DOHH2 (cell line): ENCODE data around the gene TM4SF5.

Experiments
- H3F3A ChIP-seq: fragments of 200-600 bp; sonication (generic), shearing (Covaris generic); 2 replicates; pipeline ENCODE4 v1.6.0; 2016; ENCODE audit warnings: antibody characterized with exemption, mild to moderate bottlenecking; ENCODE audit not compliant: control insufficient read depth, insufficient read depth
- H3K27ac ChIP-seq: fragments of 200-600 bp; sonication (generic); 2 replicates; pipeline ENCODE4 v1.5.1; 2014; ENCODE audit warnings: low read depth, mild to moderate bottlenecking, low read length, moderate library complexity
- H3K27me3 ChIP-seq: fragments of 200-600 bp; sonication (generic); 2 replicates; pipeline ENCODE4 v1.6.1; 2014; ENCODE audit warnings: mild to moderate bottlenecking, low read length, mixed read lengths; ENCODE audit not compliant: control insufficient read depth
- H3K36me3 ChIP-seq: fragments of 200-600 bp; sonication (generic); 2 replicates; pipeline ENCODE4 v1.6.1; 2014; ENCODE audit warnings: mild to moderate bottlenecking, low read length, moderate library complexity, mixed read lengths; ENCODE audit not compliant: control insufficient read depth
- H3K4me1 ChIP-seq: fragments of 200-600 bp; sonication (generic); 2 replicates; pipeline ENCODE4 v1.6.1; 2014; ENCODE audit warnings: mild to moderate bottlenecking, low read length, mixed read lengths; ENCODE audit not compliant: control insufficient read depth
- H3K4me2 ChIP-seq: fragments of 200-600 bp; sonication (generic); 2 replicates; pipeline ENCODE4 v1.6.0; 2014; ENCODE audit warnings: mild to moderate bottlenecking, low read length, moderate library complexity
- H3K4me3 ChIP-seq: fragments of 200-600 bp; sonication (generic); 2 replicates; pipeline ENCODE4 v1.5.1; 2014; ENCODE audit warnings: mild to moderate bottlenecking, low read length, mixed read lengths
- H3K79me2 ChIP-seq: fragments of 200-600 bp; sonication (generic); 2 replicates; pipeline ENCODE4 v1.6.1; 2014; ENCODE audit warnings: mild to moderate bottlenecking, low read length, mixed read lengths; ENCODE audit not compliant: control insufficient read depth
- H3K9me2 ChIP-seq: fragments of 200-600 bp; sonication (generic); replicated peaks from 2 replicates; pipeline ENCODE4 v1.6.1; 2014; ENCODE audit warnings: mild to moderate bottlenecking, low read length, mixed read lengths; ENCODE audit not compliant: control insufficient read depth
- H3K9me3 ChIP-seq: fragments of 200-600 bp; sonication (generic); 2 replicates; pipeline ENCODE4 v1.6.1; 2014; ENCODE audit warnings: antibody characterized with exemption, low read length, mixed read lengths; ENCODE audit not compliant: control insufficient read depth, insufficient read depth
- H4K20me1 ChIP-seq: fragments of 200-600 bp; sonication (generic); 2 replicates; pipeline ENCODE4 v1.6.0; 2014; ENCODE audit warnings: low read depth, mild to moderate bottlenecking, antibody characterized with exemption, low read length, moderate library complexity; ENCODE audit not compliant: control insufficient read depth, insufficient read depth
- CTCF ChIP-seq: fragments of 200-600 bp; sonication (generic); IDR thresholded peaks from one replicate; pipeline ENCODE4 v1.5.1; 2014; ENCODE audit warnings: antibody characterized with exemption, mild to moderate bottlenecking, low read depth, low read length; ENCODE audit not compliant: poor library complexity, severe bottlenecking
- EZH2phosphoT487 ChIP-seq: fragments of 200-600 bp; sonication (generic); IDR thresholded peaks from 2 replicates; pipeline ENCODE4 v1.6.1; 2017; ENCODE audit warnings: borderline replicate concordance, mild to moderate bottlenecking, antibody characterized with exemption, low read length, moderate library complexity, mixed read lengths

The TM4SF5 gene

DNA sequence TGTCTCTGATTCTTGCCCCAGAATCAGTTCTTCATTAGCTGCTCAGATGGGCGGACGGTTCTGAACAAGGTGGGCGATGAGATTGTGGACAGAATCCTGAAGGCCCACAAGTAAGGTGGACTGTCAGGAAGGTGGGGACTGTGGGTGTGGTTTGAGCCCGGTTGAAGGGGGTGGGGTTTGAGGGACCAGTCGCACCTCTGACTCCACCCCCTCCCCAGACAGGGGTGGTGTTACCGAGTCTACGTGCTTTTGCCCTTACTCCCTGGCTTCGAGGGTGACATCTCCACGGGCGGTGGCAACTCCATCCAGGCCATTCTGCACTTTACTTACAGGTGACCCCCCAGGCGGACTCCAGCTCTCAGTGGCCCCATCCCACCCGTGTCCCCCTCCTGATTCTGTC is 46.6 kb downstream of the TM4SF5 start:
- H3F3A ChIP-seq: no peaks in the 10 kb centered on the region
- no peaks in the 10 kb centered on the region for H3K36me3 ChIP-seq
- H3K4me3 ChIP-seq: no peak overlapping the region
- no peaks in the 10 kb centered on the region for H3K27me3 ChIP-seq
- no peaks in the 10 kb centered on the region for H4K20me1 ChIP-seq
- no peaks in the 10 kb centered on the region for H3K9me3 ChIP-seq
- H3K4me1 ChIP-seq: no peaks in the 10 kb centered on the region
- TF ChIP-seq CTCF (no peak), EZH2phosphoT487 (no peak)
- no peak overlapping the region for H3K27ac ChIP-seq
- H3K4me2 ChIP-seq: no peak overlapping the region
- no peaks in the 10 kb centered on the region for H3K9me2 ChIP-seq
- no peaks in the 10 kb centered on the region for H3K79me2 ChIP-seq

- no peaks in the 10 kb centered on the region for H3F3A ChIP-seq
- no peaks in the 10 kb centered on the region for H3K36me3 ChIP-seq
- no peaks in the 10 kb centered on the region for H3K9me3 ChIP-seq
- no peak overlapping the region for H3K4me2 ChIP-seq
- peaks cover 3% of the 10 kb centered on the region; the same call in 1 of the 2 replicates for H3K27me3 ChIP-seq
- H3K4me3 ChIP-seq: no peak overlapping the region
- H3K27ac ChIP-seq: no peak overlapping the region
- TF ChIP-seq EZH2phosphoT487: no peak
- TF ChIP-seq CTCF: no peak
- no peaks in the 10 kb centered on the region for H3K9me2 ChIP-seq
- no peaks in the 10 kb centered on the region for H3K79me2 ChIP-seq
- no peaks in the 10 kb centered on the region for H4K20me1 ChIP-seq
- no peaks in the 10 kb centered on the region for H3K4me1 ChIP-seq
Observed at GRCh38 chr17:4822835-4823234, 51.1 kb downstream of the TM4SF5 start.

GRCh38 chr17:4823373-4824089 is 51.8 kb downstream of the TM4SF5 start:
- no peak for TF ChIP-seq CTCF
- TF ChIP-seq EZH2phosphoT487: no peak

More at GRCh38 chr17:4823373-4824089, 51.8 kb downstream of the TM4SF5 start:
- Histone ChIP-seq H3K4me3 (no peak overlapping the region), H3K9me3 (no peaks in the 10 kb centered on the region), H3F3A (no peaks in the 10 kb centered on the region), H3K36me3 (no peaks in the 10 kb centered on the region), H4K20me1 (no peaks in the 10 kb centered on the region), H3K79me2 (no peaks in the 10 kb centered on the region), H3K27me3 (peaks cover 3% of the 10 kb centered on the region; the same call in 1 of the 2 replicates), H3K27ac (no peak overlapping the region), H3K4me2 (no peak overlapping the region), H3K9me2 (no peaks in the 10 kb centered on the region), H3K4me1 (no peaks in the 10 kb centered on the region)
